Measurements from ENCODE around the gene RNF13. TPM values are rescaled to one million over a fixed set of nuclear protein-coding genes. Genes with fewer than 3 reads are reported as not detected.

RNF13 gene
- total RNA-seq, 3 donors from 2014 or later: 95.0 to 142 (median 114) TPM

DNA sequence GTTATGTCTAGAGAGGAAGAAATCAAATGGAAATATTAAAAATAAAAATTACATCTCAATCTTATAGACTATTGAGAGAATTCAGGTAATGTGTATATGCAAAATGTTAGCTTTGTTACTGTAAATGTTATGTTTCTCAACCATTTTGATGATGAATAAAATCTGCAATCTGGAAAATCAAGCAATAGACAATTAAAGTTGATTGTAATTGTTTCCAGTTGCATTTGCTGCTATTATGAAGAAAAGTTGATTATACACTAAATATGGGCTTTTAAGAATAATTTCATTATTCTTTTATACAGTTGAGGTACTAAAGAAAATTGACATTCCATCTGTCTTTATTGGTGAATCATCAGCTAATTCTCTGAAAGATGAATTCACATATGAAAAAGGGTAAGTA, 88.8 kb downstream of the RNF13 start:
- Histone ChIP-seq H3K4me1 (no peaks in the 10 kb centered on the region), H3K9me3 (no peaks in the 10 kb centered on the region), H3K27ac (no peak overlapping the region), H3K4me3 (no peak overlapping the region), H3K27me3 (no peaks in the 10 kb centered on the region), H3K36me3 (peaks cover 7% of the 10 kb centered on the region)
- no peak for DNase-seq (ENCODE audit: low spot score in 2 of 2)
- intact Hi-C loops (cut with DNase I; ENCODE audit: low total_unique reads): no loop called here
- TF ChIP-seq CTCF (IDR thresholded peaks at IDR 0.05): no peak
- no peak for TF ChIP-seq POLR2AphosphoS5 (IDR thresholded peaks at IDR 0.05)
- no peak for TF ChIP-seq POLR2A (IDR thresholded peaks at IDR 0.05)

DNA sequence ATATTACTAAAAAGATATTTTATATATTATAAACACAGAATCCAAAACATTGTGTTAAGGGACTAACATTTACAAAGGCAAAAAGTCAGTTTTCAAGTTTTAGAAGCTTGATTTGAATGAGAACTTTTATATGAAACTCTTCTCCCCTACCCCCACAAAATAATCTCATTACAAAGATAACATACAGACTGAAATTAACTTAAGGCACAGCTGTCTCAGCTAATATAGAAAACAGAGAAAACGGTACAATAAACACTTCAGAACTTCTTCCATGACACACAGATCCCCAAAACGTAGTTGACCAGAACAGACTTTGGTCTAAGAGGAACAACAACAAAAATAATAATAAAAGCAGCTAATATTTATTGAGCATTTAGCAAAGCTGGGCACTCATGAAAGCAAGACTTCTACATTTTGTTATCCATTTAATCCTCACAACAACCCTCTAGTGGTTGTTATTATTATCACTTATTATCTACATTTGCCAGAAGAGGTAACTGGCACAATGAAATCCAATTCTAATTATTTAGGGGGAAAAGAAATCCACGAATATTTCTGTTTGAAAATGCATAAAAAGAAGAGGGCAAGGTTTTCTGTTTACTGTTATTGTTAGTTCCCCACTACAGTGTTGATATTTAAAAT, 89.6 kb downstream of the RNF13 start:
- DNase-seq (ENCODE audit: low spot score in 2 of 2): no peak
- Histone ChIP-seq H3K4me3 (no peak overlapping the region), H3K9me3 (no peaks in the 10 kb centered on the region), H3K27me3 (no peaks in the 10 kb centered on the region), H3K36me3 (peaks cover 7% of the 10 kb centered on the region), H3K27ac (no peak overlapping the region), H3K4me1 (no peaks in the 10 kb centered on the region)
- TF ChIP-seq CTCF (IDR thresholded peaks at IDR 0.05) (no peak), POLR2A (IDR thresholded peaks at IDR 0.05) (no peak), POLR2AphosphoS5 (IDR thresholded peaks at IDR 0.05) (no peak)
- intact Hi-C loops (cut with DNase I; ENCODE audit: low total_unique reads): no loop called here

GRCh38 chr3:149906036-149906435, 93.0 kb downstream of the RNF13 start:
- TF ChIP-seq POLR2AphosphoS5 (IDR thresholded peaks at IDR 0.05) (no peak), POLR2A (IDR thresholded peaks at IDR 0.05) (no peak), CTCF (IDR thresholded peaks at IDR 0.05) (no peak)
- DNase-seq (ENCODE audit: low spot score in 2 of 2): no peak
- intact Hi-C loops (cut with DNase I; ENCODE audit: low total_unique reads): no loop called here
- no peaks in the 10 kb centered on the region for H3K27me3 ChIP-seq
- no peaks in the 10 kb centered on the region for H3K4me1 ChIP-seq
- H3K36me3 ChIP-seq: peaks cover 7% of the 10 kb centered on the region
- H3K9me3 ChIP-seq: no peaks in the 10 kb centered on the region
- no peak overlapping the region for H3K4me3 ChIP-seq
- H3K27ac ChIP-seq: no peak overlapping the region

DNA sequence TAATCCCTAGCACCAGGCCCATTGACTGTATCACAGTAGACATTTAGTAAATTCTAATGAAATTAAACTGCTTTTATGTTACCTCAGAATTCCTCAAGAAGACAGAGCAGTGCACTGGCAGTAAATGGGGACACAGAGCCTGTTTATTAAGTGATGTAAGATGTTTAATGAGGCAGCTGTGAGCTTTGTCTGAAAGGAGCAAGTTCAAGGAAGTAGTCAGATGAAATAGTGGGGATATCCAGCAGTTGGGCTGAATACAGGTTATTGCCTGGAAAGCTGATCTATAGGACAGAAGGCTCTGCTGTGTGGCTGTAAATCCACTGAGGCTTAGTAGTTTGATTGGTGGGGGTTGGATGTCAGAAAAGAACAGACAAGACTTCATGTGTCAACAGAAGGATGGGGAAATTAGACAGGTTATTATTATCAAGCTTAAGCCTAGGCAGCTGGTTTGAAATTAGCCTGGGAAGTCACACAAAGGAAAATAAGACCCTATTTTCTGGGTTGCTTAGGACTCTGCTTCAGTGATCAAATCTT, 95.5 kb downstream of the RNF13 start:
- TF ChIP-seq CTCF (IDR thresholded peaks at IDR 0.05) (no peak), POLR2AphosphoS5 (IDR thresholded peaks at IDR 0.05) (no peak), POLR2A (IDR thresholded peaks at IDR 0.05) (no peak)
- H3K27me3 ChIP-seq: no peaks in the 10 kb centered on the region

GRCh38 chr3:149909923-149910322, 96.9 kb downstream of the RNF13 start:
- Histone ChIP-seq H3K4me1 (no peaks in the 10 kb centered on the region), H3K4me3 (no peak overlapping the region), H3K27ac (no peak overlapping the region), H3K9me3 (no peaks in the 10 kb centered on the region), H3K36me3 (no peaks in the 10 kb centered on the region), H3K27me3 (no peaks in the 10 kb centered on the region)
- no peak for DNase-seq (ENCODE audit: low spot score in 2 of 2)
- TF ChIP-seq CTCF (IDR thresholded peaks at IDR 0.05): no peak
- TF ChIP-seq POLR2A (IDR thresholded peaks at IDR 0.05): no peak
- intact Hi-C loops (cut with DNase I; ENCODE audit: low total_unique reads): no loop called here

More for the DNA sequence above, 95.5 kb downstream of the RNF13 start:
- Histone ChIP-seq H3K4me1 (no peaks in the 10 kb centered on the region), H3K27ac (no peak overlapping the region), H3K36me3 (no peaks in the 10 kb centered on the region), H3K4me3 (no peak overlapping the region), H3K9me3 (no peaks in the 10 kb centered on the region)
- DNase-seq (ENCODE audit: low spot score in 2 of 2): no peak
- intact Hi-C loops (cut with DNase I; ENCODE audit: low total_unique reads): no loop called here

Data from breast epithelium (tissue), 4 donors.